GM10248 (cell line): Measurements from ENCODE around the gene ZNF425.

Source experiments
- CTCF ChIA-PET: fragments of 300-600 bp; sonication (Branson Sonifier 250); formaldehyde crosslinking; extraction: SDS; loops from one replicate; lab custom pipeline; 2021; ENCODE audit warnings: antibody characterized with exemption; lab: Yijun Ruan, JAX
- POLR2A ChIA-PET: fragments of 350-650 bp; sonication (Branson Sonifier 250); formaldehyde crosslinking; extraction: SDS; loops from one replicate; lab custom pipeline; 2020; ENCODE audit warnings: antibody characterized with exemption; lab: Yijun Ruan, JAX
- DNase-seq: peaks from one replicate; pipeline ENCODE4 v3.0.0; 2012; ENCODE audit errors: extremely low spot score
- TF ChIP-seq, protein P1 (sequence below): IDR thresholded peaks from 2 replicates; pipeline ENCODE4 v1.5.1; 2012; ENCODE audit warnings: mild to moderate bottlenecking, low read depth; ENCODE audit errors: extremely low read depth, missing control alignments, control extremely low read depth

The ZNF425 gene

DNA sequence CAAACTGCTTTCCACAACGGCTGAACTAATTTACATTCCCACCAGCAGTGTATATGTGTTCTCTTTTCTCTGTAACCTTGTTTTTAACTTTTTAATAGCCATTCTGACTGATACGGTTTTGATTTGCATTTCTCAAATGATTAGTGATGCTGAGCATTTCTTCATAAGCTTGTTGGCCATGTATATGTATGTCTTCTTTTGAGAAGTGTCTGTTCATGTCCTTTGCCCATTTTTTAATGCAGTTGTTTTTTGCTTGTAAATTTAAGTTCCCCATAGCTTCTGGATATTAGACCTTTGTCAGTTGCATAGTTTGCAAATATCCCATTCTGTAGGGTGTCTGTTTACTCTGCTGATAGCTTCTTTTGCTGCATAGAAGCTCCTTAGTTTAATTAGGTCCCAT lies 41.7 kb downstream of the ZNF425 start:
- TF ChIP-seq, protein P1, sequence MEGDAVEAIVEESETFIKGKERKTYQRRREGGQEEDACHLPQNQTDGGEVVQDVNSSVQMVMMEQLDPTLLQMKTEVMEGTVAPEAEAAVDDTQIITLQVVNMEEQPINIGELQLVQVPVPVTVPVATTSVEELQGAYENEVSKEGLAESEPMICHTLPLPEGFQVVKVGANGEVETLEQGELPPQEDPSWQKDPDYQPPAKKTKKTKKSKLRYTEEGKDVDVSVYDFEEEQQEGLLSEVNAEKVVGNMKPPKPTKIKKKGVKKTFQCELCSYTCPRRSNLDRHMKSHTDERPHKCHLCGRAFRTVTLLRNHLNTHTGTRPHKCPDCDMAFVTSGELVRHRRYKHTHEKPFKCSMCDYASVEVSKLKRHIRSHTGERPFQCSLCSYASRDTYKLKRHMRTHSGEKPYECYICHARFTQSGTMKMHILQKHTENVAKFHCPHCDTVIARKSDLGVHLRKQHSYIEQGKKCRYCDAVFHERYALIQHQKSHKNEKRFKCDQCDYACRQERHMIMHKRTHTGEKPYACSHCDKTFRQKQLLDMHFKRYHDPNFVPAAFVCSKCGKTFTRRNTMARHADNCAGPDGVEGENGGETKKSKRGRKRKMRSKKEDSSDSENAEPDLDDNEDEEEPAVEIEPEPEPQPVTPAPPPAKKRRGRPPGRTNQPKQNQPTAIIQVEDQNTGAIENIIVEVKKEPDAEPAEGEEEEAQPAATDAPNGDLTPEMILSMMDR = no peak
- no peak for DNase-seq
- POLR2A ChIA-PET = no interaction called here
- CTCF ChIA-PET = interaction anchor here (1.2 to 3.0 kb wide), 3 partner anchors 18 to 79 kb away, joined by 3 to 15 read pairs (median 7); partner anchors contain the start of gene ZNF425

DNA sequence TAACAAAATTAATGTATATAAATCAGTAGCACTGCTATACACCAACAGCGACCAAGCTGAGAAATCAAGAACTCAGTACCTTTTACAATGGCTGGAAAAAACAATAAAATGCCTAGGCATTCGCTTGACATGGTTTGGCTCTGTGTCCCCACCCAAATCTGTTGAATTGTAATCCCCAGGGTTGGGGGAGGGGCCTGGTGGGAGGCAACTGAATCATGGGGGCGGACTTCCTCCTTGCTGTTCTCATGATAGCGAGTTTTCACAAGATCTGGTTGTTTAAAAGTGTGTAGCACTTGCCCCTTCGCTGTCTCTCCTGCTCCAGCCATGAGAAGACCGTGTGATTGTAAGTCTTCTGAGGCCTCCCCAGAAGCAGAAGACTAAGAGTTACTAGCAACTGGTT lies 44.2 kb downstream of the ZNF425 start:
- POLR2A ChIA-PET = no interaction called here
- CTCF ChIA-PET = no interaction called here
- DNase-seq = no peak
- TF ChIP-seq, protein P1 = no peak

DNA sequence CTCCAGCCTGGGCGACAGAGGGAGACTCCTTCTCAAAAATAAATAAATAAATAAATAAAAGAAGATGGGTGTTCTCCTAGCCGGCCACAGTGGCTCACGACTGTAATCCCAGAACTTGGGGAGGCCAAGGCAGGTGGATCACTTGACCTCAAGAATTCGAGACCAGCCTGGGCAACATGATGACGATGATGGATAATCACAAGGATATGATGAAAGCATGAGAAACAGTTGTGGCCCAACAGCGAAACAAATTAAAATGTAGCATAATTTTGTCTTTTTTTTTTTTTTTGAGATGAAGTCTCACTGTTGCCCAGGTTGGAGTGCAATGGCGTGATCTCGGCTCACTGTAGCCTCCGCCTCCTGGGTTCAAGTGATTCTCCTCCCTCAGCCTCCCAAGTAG lies 48.5 kb downstream of the ZNF425 start:
- ChIA-PET POLR2A (no interaction called here), CTCF (interaction anchor here (1.8 kb wide), 1 partner anchor 12 kb away, joined by 8 read pairs; no protein-coding TSS in a partner anchor)
- no peak for DNase-seq
- TF ChIP-seq, protein P1 = no peak

DNA sequence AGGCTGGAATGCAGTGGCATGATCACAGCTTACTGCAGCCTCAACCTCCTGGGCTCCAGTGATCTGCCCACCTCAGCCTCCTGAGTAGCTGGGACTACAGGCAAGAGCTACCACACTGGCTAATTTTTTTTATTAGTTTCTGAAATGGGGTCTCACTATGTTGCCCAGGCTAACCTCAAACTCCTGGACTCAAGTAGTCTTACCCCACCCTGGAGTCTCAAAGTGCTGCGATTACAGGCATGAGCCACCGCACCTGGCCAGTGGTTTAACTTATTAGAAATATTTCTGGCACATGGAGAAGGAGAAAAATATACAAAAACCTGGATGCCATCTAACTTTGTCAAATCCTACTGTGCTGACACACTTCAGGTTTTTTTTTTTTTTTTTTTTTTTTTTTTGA lies 50.8 kb downstream of the ZNF425 start:
- CTCF ChIA-PET = interaction anchor here (2.2 kb wide), 1 partner anchor 10 kb away, joined by 15 read pairs; no protein-coding TSS in a partner anchor
- POLR2A ChIA-PET = no interaction called here
- no peak for DNase-seq
- TF ChIP-seq, protein P1 = no peak

DNA sequence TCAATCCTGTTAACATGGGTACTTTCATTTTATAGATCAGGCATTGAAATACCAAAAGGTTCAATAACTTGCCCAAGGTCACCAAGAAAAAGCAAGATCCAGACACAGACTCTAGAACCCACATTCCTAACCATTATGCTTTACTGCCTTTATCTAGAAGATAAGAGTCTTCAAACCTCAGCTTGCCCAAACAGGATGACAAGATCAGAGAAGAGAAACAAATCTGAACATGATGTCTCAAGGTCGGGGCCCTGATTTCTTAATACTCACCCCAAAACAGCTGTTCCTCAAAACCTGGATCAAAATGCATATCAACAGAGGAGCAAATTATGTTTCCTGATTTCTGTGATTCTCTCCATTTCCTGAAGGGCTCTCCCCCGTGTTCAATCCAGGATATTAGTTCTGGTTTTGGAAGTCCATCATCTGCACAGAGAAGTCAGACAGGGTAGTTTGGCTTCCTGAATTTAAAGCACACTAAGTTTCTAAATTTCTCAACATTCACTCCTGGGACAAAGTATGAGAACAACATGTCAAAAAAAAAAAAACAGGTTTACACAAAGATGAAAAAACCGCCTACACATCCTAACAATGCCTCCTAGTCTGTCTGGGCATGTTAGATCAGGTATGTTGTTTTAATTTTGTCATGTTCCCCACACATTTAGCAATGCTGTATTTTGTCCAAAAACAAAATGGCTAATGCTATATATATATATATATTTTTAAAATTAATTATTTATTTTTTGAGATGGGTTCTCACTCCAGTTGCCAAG lies 51.8 kb downstream of the ZNF425 start:
- TF ChIP-seq, protein P1 = no peak
- ChIA-PET CTCF (interaction anchor here (1.1 to 2.2 kb wide), 2 partner anchors 9 to 18 kb away, joined by 3 to 15 read pairs; no protein-coding TSS in a partner anchor), POLR2A (no interaction called here)
- DNase-seq = no peak

DNA sequence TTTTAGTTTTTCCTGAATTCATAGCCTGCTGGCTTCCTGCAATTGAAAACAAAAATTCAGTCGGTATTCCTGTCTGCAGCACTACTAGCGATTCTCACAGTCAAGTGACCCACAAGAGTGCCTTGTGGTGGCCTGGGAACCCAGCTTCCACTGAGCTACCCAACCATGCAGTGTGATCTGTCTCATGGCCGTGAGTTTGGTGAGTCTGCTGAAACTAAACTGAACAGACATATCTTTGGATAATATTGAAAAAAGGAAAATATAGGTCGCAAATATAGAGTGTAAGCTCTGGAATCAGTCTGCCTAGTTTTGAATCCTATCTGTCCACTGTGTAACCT lies 53.7 kb downstream of the ZNF425 start:
- POLR2A ChIA-PET = no interaction called here
- no peak for DNase-seq
- TF ChIP-seq, protein P1 = no peak
- CTCF ChIA-PET = interaction anchor here (1.1 to 1.9 kb wide), 4 partner anchors 8 to 190 kb away, joined by 3 to 6 read pairs (median 3); partner anchors contain the start of gene ZNF783
